Sigmoid colon (tissue), 4 donors: ENCODE results near the gene PIK3C2G.

Experiments
- POLR2A ChIP-seq, 2 donors: fragments of 450-650 bp; IDR thresholded peaks; one replicate each; pipeline ENCODE4 v1.6.1; 2016; ENCODE audit warnings: antibody characterized with exemption in 2 of 2, mild to moderate bottlenecking in 2 of 2, moderate library complexity in 2 of 2
- POLR2AphosphoS5 ChIP-seq, 4 donors: sonication (generic); formaldehyde crosslinking; IDR thresholded peaks; one replicate each; pipeline ENCODE4 v1.6.1; 2017; ENCODE audit warnings: antibody characterized with exemption in 4 of 4

DNA sequence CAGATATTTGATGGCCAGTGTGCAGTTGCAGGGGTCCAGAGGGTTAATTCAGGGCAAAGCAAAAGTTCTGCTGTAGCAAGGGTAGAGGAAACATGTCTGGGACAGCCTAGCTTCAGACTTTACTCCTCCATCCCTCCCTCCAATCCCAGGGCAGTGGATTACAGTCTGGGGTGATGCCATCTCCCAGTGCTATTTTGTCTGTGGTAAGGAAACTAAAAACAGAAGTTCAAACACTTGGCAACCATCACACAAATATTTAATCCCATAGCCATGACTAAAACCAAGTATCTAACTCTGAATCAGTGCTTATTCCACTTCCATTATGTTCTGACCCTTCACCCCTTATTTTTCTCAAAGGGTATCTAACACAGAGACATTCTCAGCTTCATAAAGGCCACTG, 61.8 kb downstream of the PIK3C2G start:
- TF ChIP-seq POLR2AphosphoS5 (IDR thresholded peaks at IDR 0.05), result no peak
- TF ChIP-seq POLR2A (IDR thresholded peaks at IDR 0.05), result no peak
